ENCODE measurements around the gene CLDN16.

The CLDN16 gene

DNA sequence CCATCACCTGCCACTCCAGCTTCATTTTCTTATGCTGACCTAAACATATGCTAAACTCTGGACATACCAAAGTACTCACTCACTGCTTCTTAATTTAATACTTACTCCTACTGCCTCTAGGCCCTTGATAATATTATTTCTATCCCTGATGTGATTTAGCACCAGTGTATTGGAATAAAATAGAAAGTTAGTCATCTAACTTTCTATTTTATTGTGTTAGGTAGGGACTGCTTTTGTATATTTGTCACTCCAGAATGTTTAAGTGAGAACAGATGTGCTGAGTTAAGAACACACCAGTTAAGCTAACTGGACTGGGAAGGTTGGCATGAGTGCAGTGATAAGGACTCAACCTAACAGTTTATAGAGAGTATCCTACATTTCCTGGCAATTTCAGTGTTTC is 6.5 kb upstream of the CLDN16 start:
- no peak for DNase-seq

DNA sequence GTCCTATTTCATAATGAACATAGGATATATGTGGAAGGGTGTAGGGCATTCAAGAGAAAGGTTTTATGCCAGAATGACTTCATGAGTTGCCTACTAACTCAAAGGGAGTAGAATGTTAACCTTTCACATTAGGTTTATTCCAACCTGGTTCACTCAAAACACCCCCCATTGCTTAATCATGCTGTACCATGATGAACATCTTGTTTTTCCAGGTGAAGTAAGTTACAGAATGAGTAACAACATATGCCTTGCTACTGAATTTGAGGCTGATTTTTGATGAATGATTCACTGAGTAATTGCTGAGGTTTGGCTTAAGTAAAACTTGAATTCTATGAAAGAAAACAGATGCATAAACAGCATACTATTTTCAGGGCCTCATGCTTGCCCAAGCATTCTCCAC is 5.9 kb upstream of the CLDN16 start:
- no peak for DNase-seq

DNA sequence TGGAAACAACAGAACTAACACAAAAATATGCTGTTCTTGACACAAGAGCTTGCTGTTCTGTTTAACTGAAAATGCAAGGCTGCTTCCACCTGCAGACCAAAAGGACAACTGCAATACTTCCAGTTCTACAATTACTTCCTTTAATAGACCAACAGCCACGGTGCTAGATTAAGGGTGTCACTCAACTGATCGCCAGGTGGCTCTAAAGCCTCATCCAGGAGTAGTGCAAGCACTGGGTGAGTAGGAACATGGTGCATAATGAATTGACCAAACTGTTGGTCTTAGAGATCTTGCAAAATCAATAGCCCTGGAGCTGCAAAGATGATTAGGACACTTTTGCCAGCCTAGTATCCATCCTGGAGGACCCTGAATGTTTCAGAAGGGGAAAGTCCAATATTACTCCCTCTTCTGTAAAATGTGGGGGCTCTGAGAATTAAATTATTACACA is 3.6 kb upstream of the CLDN16 start:
- no peak for DNase-seq

DNA sequence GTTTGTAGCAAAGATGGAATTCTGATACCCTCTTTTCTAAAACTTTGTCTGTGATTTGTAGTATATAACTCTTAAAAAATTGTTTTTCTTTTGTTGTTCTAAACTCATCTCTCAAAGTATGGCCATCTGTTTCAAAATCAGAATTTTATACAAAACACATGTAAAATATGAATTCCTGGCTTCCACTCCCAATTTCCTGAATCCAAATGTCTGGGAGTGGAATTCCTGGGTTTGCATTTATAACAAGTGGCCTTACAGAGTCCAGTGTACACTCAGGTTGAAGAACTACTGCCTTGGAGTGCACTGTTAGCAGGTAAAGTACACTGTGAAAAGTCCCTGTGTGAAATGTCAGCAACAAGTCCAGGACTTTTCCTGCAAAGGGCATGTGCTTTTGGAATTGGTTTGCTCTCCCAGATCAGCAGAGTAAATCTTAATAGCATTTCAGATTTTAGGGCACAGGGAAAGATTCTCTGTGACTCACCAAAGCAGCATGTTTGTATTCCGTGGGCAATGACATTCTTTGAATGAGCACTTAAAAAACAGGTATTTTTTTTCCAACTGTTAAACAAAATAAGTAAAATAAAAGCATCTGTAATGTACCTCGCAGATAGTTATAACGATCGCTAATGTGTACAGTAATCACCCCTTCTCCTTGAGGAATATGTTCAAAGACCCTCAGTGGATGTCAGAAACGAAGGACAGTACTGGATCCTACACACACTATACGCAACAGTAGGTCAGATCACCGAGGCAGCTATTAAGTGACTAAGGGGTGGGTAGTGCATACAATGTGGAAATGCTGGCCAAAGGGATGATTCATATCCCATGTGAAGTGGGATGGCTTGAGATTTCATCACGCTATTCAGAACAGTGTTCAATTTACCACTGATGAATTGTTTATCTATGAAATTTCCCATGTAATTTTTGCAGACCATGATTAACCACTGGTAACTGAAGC is 2.0 kb upstream of the CLDN16 start:
- DNase-seq, result no peak

DNA sequence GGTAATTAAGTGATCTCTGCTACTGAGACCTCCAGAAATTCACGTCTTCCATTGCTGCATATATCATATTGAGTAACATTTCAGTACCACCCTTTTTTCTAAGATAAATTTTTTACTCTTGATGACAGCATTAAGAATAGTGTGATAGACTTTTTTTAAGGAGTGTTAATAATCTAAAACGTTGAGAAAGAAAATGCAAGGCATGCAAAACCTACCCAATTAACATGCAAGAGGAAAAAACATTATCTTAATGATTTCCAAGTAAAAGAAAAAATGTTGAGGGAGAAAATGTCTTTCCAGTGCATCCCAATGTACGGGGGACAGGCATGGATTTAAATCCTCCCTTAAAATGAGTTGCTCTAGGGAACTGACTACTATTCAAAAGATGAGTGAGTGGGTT is 740 bp downstream of the CLDN16 start:
- DNase-seq, result no peak

DNA sequence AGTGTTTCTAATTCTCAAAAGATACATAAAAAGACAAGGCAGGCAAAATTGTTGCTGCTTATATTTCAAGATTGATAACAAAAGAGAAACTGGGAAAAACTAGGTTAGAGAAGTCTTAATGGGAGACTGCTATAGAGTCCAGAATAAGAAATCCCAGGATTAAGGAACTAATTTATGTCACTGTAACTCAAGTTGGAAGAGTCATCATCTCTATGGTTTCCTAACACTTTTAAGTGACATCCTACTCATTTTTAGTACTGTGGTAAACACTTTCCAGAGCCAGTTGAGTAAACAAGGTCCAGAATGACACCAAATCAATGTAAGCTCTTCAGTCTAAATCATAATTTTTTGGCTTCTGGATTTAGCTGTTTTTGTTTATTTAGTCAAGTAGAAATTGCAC is 8.0 kb downstream of the CLDN16 start:
- DNase-seq, result no peak

DNA sequence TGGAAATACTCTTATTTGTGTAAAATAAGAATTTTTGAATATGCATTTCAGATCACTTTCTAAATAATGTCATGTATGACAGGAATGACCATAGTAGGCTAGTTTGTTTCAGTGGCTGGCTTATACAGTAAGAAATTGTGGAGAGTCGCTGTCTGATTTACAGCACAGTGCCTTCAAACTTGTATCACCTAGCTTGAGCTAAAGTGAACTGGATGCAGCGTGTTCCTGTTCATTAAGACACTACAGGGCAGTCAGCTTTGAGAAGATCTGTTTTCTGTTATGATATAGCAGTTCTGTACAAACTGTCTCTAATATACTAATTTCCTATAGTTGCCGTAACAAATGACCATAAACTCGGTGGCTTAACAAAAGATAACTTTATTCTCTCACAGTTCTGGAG is 9.9 kb downstream of the CLDN16 start:
- DNase-seq, result no peak

DNA sequence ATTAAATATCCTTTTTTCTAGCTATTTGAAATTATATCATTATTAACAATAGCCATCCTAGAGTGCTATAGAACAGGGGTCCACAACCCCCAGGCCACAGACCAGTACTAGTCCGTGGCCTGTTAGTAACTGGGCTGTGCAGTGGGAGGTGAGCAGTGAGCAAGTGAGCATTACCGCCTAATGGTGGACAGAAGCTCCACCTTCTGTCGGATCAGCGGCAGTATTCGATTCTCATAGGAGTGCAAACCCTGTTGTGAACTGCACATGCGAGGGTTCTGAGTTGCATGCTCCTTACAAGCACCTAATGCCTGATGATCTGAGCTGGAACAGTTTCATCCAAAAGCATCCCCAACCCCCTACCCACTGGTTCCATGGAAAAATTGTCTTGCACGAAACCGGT is 11.7 kb downstream of the CLDN16 start:
- no peak for DNase-seq

DNA sequence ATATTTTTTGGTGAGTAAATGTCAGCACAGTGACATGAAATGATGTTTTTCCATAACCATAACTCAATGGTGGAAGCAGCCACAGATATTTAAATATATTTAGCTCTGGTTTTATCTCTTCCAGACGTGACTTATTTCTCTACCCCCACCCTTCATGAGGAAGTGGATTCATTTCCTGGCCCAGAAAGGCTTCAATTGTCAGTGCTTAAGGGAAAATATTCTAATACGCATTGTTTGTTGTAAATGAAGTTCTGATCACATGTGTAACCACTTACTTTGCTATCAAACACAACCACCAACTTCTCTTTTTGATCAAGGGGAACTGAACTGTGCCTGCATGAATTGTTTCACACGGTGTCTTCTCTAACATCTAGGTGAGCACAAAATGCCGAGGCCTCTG is 14.0 kb downstream of the CLDN16 start:
- DNase-seq, result no peak

DNA sequence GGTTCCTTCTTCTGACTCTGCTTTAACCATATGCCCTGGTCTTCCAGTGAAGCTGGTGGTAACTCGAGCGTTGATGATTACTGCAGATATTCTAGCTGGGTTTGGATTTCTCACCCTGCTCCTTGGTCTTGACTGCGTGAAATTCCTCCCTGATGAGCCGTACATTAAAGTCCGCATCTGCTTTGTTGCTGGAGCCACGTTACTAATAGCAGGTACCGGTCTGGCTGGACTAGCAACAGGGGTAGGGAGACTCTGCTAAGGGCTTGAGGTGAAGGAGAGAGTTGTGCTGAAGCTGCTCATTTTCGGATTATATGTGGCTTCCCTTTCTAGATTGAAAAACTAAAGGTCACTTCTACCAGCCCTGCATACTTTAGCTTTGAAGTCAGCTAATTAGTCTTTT is 16.8 kb downstream of the CLDN16 start:
- DNase-seq, result no peak

DNA sequence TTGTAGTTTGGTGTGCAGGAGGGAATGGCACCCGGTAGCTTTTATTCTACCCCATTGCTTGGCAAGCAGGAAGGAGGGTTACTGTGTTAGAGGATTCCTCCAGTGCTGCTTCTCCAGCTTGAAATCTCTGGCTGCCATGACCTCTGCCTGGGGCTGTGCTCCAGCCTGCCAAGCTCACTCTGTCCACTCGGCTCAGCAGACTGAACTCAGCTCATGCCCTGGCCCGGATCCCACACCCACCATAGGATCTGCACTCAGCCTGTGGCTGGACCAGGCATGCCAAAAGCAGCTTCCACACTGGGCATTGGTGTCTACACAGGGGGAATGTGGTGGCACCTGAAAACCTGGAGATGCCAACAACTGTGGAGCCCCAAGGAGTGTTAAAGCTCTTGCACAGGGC is 26.3 kb downstream of the CLDN16 start:
- no peak for DNase-seq

DNA sequence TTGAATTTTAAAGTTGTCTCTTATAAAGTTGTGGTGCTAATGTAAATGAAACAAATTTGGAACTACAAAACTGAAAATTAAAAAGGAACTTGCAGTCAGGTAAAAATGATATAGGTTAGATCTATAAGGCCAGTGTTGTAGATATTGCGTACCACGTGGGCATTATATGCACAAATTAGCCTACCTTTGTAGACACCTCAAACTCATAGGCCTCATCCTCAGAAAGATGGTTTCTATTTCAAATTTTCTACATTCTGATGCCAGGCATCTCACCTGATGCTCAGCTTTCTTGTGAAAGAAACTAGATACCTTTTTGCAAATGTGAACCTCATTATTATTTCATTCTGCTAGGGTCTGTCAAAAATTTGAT is 36.1 kb downstream of the CLDN16 start:
- DNase-seq, result no peak

DNA sequence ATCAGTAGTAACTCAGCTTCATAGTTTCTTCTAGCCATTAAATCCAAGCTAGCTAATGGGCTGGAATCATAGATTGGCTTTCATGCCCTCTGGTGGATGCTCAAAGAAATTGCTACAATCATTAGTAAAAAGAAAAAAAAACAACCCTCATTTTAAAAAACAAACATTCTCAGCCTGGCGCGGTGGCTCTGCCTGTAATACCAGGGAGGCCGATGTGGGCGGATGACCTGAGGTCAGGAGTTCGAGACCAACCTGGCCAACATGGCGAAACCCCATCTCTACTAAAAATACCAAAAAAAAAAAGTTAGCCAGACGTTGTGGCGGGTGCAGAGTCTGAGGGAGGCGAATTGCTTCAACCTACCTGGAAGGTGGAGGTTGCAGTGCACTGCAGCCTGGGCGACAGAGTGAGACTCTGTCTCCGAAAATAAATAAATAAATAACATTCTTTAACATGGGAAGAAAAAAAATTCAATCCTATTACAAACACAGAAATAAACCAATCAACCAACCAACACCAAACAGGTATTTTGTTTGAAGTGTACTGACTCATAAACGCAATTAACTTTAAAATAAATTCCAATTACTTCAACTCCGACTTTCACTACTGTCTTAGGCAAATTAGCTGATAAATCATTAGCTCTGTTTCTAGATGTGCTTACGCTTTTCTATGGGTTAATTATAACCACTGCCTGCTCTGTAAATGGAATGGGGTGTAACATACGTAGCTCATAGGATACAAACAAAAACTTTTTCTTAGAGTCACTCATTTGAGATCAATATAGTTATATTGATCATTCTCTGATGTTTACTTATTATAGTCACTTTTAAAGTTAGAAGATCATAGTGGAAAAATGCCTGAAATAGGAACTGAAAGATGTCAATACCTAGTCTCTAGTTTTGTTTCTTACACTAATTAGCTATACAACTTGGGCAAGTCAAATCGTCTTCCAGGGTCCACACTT is 36.8 kb downstream of the CLDN16 start:
- DNase-seq, result peak; percentile 42

DNA sequence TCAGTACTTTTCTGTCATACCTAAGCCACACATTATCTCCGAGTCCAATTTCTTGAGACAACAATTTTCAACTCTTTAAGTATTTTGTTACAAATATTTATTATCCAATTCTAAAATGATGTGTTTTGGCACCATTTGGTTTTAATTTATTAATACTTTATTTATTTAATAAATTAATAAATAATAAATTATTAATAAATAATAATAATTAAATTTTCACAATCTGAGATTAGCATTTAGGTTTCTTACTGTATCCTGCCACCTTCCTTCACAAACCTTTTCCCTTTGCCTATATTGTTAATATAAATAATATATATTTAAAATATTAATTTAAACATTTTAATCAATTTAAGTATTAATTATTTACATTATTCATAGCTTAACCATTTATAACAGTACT is 37.9 kb downstream of the CLDN16 start:
- DNase-seq, result no peak

DNA sequence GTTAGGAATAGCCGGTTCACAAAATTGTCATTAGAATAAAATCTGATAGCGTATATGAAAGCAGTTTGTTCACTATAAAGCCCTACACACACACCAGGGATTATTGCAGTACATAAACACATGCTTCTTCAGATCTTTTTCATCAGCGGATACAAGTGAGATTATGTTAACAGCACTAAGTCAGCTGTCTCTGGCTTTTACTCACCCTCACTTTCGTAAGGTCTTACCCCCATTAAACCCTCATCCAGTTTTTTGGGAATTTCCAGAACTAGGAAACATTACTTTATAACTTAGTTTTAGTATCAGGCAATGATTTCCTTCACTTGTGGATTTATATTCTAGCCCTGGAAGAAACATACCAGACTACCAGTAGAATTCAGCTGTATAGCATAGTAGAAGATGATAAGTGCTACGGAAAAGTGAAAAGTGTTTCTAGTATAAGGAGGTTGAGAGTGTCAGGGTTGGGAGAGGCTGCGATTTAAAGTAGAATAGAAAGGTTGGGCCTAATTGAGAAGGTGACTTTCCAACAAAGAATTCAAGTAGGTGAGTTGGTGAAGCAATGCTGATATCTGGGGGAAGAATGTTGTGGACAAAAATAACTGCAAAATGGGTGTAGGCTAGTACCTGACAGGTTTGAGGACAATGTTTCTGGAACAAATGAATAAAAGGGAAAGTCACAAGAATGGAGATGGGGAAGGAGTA is 39.0 kb downstream of the CLDN16 start:
- DNase-seq, result no peak

DNA sequence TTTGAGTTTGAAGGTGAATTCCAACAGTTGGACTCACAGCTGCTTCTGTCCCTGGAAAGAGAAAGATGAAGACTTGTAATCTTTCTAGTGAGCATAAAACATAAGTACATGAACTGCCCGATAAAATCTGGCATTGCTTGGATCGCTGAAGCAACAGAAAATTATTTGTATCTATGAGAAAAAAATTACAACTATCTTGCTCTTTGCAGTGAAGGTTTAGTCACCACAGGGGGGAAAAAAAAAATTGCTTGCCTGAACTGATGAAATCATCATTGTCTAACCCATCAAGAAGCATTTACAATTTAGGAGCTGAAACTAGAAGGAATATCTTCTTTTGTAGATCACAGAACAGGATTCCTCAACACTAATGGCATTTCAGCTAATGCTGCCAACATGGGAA is 41.7 kb downstream of the CLDN16 start:
- no peak for DNase-seq

DNA sequence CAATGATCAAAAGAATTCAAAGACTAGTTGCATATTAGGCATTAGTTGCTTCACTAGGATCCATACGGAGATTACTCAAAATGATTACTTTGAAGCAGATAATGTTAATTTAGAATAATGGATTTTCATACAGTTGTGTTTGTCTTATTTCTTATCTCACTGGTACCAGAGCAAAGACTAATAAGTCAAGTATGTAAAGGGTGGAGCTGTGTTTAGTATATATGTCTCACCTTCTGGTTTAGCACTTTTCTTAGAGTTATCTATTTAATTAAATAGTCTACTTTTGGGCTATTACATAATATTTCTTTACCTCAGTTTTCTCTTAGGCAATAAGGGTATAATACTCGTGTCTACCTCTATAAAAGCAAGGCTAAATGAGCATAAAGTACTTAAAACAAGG is 42.9 kb downstream of the CLDN16 start:
- no peak for DNase-seq

DNA sequence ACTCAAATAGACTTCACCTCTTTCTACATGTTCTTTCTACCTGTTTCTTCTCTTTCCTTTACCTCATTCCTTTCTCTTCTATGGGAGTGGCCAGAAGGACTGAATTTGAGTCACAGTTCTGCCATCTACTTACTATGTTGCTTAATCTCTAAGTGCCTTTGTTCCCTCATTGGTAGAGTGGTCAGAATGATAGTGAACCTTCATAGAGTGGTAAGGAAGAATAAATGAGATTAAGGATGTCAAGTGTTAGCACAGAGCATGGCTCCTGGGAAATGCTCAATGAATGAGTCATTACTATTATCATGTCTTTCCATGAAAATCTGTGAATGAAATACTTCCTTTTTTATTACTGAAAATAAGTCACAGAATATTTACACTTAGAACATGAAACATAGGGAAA is 44.3 kb downstream of the CLDN16 start:
- DNase-seq, result no peak

DNA sequence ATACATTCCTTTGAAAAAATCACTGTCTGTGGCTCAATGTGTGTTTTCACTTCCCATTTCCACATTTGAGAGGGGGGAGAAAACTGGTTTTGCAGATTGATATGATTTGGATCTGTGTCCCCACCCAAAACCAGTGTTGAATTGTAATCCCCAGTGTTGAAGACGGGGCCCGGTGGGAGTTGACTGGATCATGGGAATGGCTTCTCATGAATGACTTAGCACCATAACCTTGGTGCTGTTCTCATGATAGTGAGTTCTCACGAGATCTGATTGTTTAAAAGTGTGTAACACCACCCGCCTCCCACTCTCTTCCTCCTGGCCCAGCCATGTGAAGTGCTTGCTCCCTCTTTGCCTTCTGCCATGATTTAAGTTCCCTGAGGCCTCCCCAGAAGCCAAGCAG is 45.7 kb downstream of the CLDN16 start:
- DNase-seq, result no peak

DNA sequence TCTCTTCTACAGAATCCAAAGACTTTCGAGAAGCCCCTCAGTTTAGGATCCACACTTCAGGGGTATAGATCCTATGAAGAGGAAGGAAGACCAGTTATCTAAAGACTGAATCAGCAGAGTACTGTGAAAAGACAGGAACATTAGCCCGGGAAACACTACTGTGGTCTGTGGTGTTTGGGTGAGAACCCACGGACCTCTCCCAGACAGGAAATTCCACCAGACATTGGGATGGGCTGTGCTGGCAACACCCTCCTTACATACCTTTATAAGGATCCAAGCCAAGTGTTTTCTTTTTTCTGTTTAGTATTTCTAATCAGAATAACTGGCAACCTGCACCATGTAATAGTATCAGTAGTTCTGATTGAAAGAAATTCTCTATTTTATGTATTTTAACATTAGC is 47.7 kb downstream of the CLDN16 start:
- no peak for DNase-seq

DNA sequence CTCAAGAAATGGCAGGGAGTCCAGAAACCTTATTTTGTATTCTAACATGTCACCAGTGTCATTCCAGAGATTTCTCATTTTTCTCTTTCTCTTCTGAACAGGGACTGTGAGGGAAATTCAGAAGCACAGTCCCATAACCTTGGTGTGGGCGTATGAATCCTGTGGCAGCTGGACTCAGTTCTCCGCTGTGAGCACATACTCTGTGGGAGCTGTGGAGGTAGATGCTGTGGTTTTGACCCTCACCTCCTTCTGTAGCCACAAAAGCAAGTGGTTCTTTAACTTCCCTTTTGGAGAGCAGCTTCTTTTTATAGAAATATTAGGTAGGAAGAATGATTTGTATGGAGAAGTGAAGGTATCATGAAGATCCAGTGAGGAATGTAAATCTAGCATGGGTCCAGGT is 48.4 kb downstream of the CLDN16 start:
- DNase-seq, result no peak

DNA sequence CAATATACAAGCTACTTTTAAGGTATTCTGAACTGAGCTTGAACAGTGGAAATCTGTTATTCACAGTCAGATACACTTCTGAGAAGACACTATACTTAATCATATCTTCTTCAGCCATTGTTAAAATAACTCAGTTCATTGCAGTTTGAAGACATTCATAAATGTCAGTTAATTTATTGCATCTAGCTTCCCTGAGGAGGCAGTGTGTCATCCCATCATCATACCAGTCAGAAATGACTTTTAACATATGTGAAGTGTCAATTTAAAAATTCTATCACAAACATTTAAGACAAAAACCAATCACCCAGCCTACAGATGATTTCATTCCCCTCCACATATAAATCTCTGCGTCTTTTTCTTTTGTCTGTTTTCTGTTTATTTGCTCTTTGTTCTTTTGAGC is 54.3 kb downstream of the CLDN16 start:
- no peak for DNase-seq

DNA sequence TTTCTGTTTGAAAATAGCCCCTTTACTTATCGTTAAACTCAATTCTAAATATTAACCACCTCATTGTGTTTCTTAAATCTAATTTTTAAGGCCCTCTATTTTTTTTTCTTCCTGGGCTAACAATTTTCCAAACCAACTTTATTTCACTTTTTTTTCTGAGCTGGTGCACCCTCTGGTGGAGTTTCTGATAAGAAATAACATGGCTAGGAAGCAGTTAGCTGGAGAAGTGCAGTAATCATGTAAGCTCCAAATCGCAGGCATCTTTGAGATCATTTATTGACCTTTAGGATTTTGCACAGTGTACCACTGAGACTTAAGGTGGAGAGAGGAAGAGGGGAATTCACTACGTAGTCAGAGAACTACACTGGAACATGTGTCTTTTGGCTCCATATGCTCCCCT is 55.3 kb downstream of the CLDN16 start:
- DNase-seq, result no peak

Measured in KG1 (cell line).